HG03103 (cell line): Measurements from ENCODE around the gene DLG3.
"Not testable (repeated sequence)": the region's sequence is repeated elsewhere in the genome, so short reads cannot be mapped to it uniquely, and the experiment has no call there.

ENCODE experiments used
- ATAC-seq: cut with Tn5 transposase; IDR thresholded peaks from one replicate; pipeline ENCODE4 v1.9.1; 2021; ENCODE audit warnings: low read depth; ENCODE audit not compliant: unreplicated experiment

Gene DLG3

GRCh38 chrX:70509078-70509477, 64.4 kb downstream of the DLG3 start:
- no peak for ATAC-seq

DNA sequence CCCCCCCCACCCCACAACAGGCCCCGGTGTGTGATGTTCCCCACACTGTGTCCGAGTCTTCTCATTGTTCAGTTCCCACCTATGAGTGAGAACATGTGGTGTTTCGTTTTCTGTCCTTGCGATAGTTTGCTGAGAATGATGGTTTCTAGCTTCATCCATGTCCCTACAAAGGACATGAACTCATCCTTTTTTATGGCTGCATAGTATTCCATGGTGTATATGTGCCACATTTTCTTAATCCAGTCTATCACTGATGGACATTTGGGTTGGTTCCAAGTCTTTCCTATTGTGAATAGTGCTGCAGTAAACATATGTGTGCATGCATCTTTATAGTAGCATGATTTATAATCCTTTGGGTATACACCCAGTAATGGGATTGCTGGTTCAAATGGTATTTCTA, 70.6 kb downstream of the DLG3 start:
- ATAC-seq, result not testable (repeated sequence)

- ATAC-seq, result not testable (repeated sequence)
These were observed 71.1 kb downstream of the DLG3 start for GRCh38 chrX:70515692-70516091.

DNA sequence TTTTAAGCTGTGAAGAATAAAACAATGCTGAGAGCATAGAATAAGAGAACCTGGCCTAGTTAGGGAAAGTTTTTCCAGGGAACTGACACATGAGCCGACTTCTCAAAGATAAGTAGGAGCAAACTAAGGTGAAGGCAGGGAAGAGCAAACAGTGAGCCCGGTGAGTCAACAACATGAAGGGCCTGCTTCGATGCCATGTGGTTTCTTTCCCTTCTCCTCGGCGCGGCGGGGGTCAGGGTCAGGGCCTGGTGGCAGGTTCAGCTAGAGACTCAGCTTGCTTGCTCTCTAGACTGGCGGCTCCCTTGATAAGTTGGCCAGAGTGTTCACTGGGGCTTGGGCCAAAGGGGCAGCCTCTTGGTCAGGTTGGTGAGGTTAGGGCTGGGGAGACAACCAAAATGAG, 81.1 kb downstream of the DLG3 start:
- ATAC-seq, result no peak

DNA sequence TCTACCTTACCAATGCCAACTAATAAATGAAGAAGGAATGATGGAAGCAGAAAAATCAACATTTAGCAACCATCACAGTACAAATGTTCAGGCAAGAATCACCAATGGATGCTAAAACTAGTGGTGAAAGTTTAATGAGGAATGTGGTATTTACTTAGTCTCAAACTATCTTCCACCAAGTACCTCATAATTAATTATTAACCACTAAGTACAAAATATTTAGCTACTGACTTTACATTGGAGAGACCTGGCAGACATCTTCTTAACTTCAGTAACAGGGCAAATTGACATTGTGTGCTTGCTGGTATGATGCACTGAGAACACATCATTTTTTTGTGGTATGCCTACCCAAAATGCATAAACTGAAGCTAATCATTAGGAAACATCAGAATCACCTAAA, 82.4 kb downstream of the DLG3 start:
- no peak for ATAC-seq

- ATAC-seq, result no peak
These were observed 83.1 kb downstream of the DLG3 start for GRCh38 chrX:70527610-70528345.

DNA sequence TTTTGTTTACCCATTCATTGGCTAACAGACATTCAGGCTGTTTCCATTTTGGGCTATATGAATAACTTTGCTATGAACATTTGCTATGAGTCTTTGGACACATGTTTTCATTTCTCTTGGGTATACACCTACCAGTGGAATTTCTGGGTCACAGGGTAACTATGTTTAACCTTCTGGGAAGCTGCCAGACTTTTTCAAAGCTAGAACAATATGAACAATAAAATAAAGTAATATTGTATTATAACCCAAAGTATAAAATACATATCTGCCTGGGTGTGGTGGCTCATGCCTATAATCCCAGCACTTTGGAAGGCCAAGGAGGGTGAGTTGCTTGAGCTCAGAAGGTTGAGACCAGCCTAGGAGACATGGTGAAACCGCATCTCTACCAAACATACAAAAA, 90.6 kb downstream of the DLG3 start:
- ATAC-seq, result no peak

DNA sequence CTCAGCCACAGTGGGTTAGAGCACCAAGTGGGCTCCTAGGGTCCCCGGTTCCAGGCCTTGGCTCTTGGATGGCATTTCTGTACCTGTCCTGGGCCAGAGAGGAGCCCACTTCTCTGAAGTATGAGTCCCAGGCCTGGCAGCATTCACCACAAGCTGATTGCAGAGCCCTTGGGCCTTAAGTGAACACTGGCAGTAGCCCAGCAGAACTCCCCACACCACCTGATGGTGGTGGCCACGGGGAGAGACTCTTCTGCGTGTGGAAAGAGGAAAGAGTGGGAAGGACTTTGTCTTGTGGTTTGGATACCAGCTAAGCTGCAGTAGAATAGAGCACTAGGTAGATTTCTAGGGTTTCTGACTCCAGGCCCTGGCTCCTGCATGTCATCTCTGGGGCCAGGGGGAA, 104.8 kb downstream of the DLG3 start:
- ATAC-seq, result no peak

- no peak for ATAC-seq
These were observed 107.6 kb downstream of the DLG3 start for GRCh38 chrX:70552130-70552704.

- ATAC-seq, result no peak
These were observed 108.9 kb downstream of the DLG3 start for GRCh38 chrX:70553516-70553915.

DNA sequence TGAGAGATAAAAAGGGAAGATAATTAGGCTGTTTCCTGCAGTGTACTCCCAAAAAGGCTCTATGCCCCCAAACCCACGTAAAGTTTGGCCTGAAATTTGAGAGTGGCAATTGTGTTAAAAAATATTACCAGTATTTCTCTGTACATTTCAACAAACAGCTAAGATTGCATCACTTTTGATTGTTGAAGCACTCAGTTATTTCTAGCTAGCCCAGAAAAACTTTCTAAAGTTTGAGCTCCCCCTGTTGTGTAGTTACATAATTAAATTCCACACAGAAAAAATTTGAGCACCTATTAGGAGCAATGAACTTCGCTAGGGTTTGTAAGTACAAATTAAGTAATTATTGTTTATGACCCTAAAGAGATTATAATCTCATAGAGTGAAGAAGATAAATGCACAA, 109.4 kb downstream of the DLG3 start:
- no peak for ATAC-seq

DNA sequence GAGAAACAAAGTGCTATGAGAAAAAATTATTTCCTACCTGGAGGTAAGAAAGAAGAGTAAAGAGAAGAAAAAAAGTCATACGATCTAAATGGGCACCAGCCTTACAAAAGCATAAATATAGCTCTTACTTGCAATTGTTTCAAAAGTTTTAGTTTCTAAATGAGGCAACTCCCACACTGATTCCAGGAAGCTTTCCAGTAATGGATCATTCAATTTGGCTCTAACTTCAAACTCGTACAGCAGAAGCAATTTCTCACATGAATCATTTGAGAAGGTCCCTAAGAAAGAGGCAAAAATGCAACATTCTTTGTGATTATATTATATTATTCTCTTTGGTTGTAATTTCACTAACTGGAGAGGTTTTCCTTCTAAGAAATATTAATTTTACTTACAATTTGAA, 109.9 kb downstream of the DLG3 start:
- no peak for ATAC-seq

DNA sequence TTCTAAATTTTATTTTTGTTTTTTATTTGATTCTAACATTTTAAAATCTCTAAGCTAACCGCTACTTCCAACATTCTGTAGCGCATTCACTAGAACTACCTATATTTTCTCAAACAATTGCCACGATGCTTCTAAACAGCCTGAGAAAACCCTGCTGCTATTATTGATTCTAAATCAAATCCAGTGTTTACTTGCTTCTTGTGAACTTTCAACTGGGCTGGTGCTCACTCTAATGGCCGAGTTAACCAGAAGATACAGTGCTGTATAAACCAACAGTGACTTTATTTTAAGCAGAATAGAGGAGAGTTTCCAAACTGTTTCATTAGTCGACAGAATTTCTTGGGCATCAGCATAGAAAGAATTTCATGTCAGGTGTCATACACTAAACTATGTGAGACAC, 110.3 kb downstream of the DLG3 start:
- ATAC-seq, result no peak
